ENCODE measurements around the gene EIF3L.
A peak's percentile ranks its signal among the peaks of the same experiment; 100 is the strongest.

Gene EIF3L

GRCh38 chr22:37807410-37808293 lies 41.6 kb upstream of the EIF3L start, which contains the start of gene GCAT:
GCAT (plus strand) TSS chr22:37807934; CDS start chr22:37807968, 34 bp downstream.
- no peaks in the 10 kb centered on the region for H4K20me1 ChIP-seq (ENCODE audit: control insufficient read depth, insufficient read depth, low read depth, low read length)
- no peaks in the 10 kb centered on the region for H3K9me2 ChIP-seq (replicated peaks; ENCODE audit: control insufficient read depth, low read length)
- no peaks in the 10 kb centered on the region for H3K79me2 ChIP-seq (ENCODE audit: control insufficient read depth, low read length)
- peak within 1 kb of the TSS; percentile 83 for H3K4me2 ChIP-seq (ENCODE audit: low read length)
- no peaks in the 10 kb centered on the region for H3K36me3 ChIP-seq (ENCODE audit: control insufficient read depth, low read length)
- H3K27ac ChIP-seq (ENCODE audit: low read depth, low read length) = no peak within 1 kb of the TSS
- H3K4me3 ChIP-seq (ENCODE audit: low read length) = peak within 1 kb of the TSS; percentile 84
- H3K4me1 ChIP-seq (ENCODE audit: control insufficient read depth, low read length) = peaks cover 25% of the 10 kb centered on the region
- H3F3A ChIP-seq (ENCODE audit: control insufficient read depth, insufficient read depth) = peaks cover 2% of the 10 kb centered on the region; the same call in 1 of the 2 replicates
- TF ChIP-seq CTCF (IDR thresholded peaks at IDR 0.05; ENCODE audit: low read depth, low read length, poor library complexity, severe bottlenecking) (no peak), EZH2phosphoT487 (IDR thresholded peaks at IDR 0.05; ENCODE audit: borderline replicate concordance, low read length) (no peak)
- H3K9me3 ChIP-seq (ENCODE audit: control insufficient read depth, insufficient read depth, low read length) = no peaks in the 10 kb centered on the region
- H3K27me3 ChIP-seq (ENCODE audit: control insufficient read depth, low read length) = peaks cover 49% of the 10 kb centered on the region

GRCh38 chr22:37808294-37808657 lies 40.9 kb upstream of the EIF3L start:
- Histone ChIP-seq H3K4me2 (ENCODE audit: low read length) (peak overlapping the region; percentile 83), H3K27ac (ENCODE audit: low read depth, low read length) (no peak overlapping the region), H3K4me3 (ENCODE audit: low read length) (peak overlapping the region; percentile 84), H3K4me1 (ENCODE audit: control insufficient read depth, low read length) (peaks cover 25% of the 10 kb centered on the region), H3K36me3 (ENCODE audit: control insufficient read depth, low read length) (no peaks in the 10 kb centered on the region), H3K9me2 (replicated peaks; ENCODE audit: control insufficient read depth, low read length) (no peaks in the 10 kb centered on the region), H3K79me2 (ENCODE audit: control insufficient read depth, low read length) (no peaks in the 10 kb centered on the region), H3K27me3 (ENCODE audit: control insufficient read depth, low read length) (peaks cover 42% of the 10 kb centered on the region), H3F3A (ENCODE audit: control insufficient read depth, insufficient read depth) (peaks cover 2% of the 10 kb centered on the region; the same call in 1 of the 2 replicates), H4K20me1 (ENCODE audit: control insufficient read depth, insufficient read depth, low read depth, low read length) (no peaks in the 10 kb centered on the region), H3K9me3 (ENCODE audit: control insufficient read depth, insufficient read depth, low read length) (no peaks in the 10 kb centered on the region)
- no peak for TF ChIP-seq CTCF (IDR thresholded peaks at IDR 0.05; ENCODE audit: low read depth, low read length, poor library complexity, severe bottlenecking)
- TF ChIP-seq EZH2phosphoT487 (IDR thresholded peaks at IDR 0.05; ENCODE audit: borderline replicate concordance, low read length) = no peak

- Histone ChIP-seq H3K27ac (ENCODE audit: low read depth, low read length) (no peak overlapping the region), H3K4me3 (ENCODE audit: low read length) (no peak overlapping the region), H3K9me3 (ENCODE audit: control insufficient read depth, insufficient read depth, low read length) (no peaks in the 10 kb centered on the region), H3K27me3 (ENCODE audit: control insufficient read depth, low read length) (peaks cover 28% of the 10 kb centered on the region), H3K36me3 (ENCODE audit: control insufficient read depth, low read length) (no peaks in the 10 kb centered on the region), H3K4me1 (ENCODE audit: control insufficient read depth, low read length) (peaks cover 25% of the 10 kb centered on the region), H3K9me2 (replicated peaks; ENCODE audit: control insufficient read depth, low read length) (no peaks in the 10 kb centered on the region), H3K79me2 (ENCODE audit: control insufficient read depth, low read length) (no peaks in the 10 kb centered on the region), H3F3A (ENCODE audit: control insufficient read depth, insufficient read depth) (peaks cover 2% of the 10 kb centered on the region; the same call in 1 of the 2 replicates), H4K20me1 (ENCODE audit: control insufficient read depth, insufficient read depth, low read depth, low read length) (no peaks in the 10 kb centered on the region), H3K4me2 (ENCODE audit: low read length) (no peak overlapping the region)
- TF ChIP-seq EZH2phosphoT487 (IDR thresholded peaks at IDR 0.05; ENCODE audit: borderline replicate concordance, low read length) = no peak
- no peak for TF ChIP-seq CTCF (IDR thresholded peaks at IDR 0.05; ENCODE audit: low read depth, low read length, poor library complexity, severe bottlenecking)
These were observed 39.4 kb upstream of the EIF3L start for GRCh38 chr22:37809672-37810333.
